ENCODE measurements around the gene CAMK2G.

CAMK2G gene

DNA sequence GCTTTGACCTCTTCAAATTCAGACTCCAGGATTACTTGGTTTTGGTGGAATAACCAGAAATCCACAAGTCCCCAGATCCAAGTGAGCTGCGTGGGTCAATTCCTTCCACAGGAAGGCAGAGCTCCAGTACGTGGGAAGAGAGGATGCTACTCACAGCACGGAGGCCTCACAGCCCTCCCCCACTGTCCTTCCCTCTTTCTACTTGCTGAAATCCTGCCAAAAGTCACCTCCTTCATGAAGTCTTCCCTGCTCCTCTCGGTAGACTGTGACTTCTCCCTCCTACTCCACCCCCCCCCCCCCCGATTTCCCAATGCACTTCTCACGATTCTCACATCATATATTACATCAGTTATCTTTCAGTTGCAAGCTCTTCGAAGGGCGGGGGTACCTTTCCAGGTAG, 12.3 kb downstream of the CAMK2G start:
- no peak for DNase-seq

DNA sequence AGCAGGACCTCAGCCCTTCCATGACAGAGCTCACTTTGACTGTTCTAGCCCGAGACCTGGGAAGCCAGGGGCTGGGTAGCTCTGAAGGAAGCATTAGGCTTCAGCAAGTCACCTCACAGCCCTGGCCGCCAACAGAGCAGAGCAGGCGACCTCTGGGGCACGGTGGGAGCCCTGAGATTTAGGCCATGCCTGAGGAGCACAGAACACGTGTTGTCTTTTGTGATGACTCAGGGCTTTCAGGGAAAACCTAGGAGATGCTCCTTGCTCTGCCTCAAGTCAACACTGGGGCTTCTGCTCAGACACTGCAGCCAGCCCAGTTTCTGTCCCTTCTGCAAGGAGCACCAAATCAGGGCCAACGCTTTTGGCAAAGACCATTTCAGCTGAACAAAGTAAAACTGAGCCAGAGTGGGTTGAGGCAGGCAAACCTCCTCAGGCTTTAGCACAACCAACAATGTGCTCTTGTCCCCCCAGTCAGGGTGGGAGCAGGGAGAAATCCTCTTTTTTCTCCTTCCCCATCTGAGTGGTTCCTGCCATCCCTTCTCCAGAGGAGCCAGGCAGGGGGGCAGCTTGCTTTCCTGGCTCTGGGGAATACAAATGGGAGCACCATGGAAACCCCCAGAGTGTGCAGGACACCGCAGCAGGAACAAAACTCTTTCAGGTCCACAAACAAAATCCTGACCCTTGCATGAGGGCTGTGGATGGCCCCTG, 14.4 kb downstream of the CAMK2G start:
- DNase-seq = no peak

DNA sequence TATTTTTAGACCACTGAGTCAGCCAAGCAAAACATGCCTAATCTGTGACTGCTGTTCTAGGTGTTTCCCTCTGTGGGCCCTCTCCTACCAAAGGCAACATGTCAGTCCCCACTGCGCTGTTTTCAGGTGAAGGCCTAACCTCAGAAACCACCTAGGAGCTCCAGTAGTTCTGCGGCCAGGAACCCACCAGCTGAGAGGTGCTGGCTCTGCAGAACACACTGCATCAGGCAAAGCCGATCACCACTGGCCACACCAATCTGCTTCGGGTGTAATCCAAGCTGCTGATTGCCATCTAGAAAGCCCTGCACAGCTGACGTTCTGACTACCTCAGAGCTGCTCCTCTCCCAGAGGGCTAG, 14.9 kb downstream of the CAMK2G start:
- DNase-seq = no peak

DNA sequence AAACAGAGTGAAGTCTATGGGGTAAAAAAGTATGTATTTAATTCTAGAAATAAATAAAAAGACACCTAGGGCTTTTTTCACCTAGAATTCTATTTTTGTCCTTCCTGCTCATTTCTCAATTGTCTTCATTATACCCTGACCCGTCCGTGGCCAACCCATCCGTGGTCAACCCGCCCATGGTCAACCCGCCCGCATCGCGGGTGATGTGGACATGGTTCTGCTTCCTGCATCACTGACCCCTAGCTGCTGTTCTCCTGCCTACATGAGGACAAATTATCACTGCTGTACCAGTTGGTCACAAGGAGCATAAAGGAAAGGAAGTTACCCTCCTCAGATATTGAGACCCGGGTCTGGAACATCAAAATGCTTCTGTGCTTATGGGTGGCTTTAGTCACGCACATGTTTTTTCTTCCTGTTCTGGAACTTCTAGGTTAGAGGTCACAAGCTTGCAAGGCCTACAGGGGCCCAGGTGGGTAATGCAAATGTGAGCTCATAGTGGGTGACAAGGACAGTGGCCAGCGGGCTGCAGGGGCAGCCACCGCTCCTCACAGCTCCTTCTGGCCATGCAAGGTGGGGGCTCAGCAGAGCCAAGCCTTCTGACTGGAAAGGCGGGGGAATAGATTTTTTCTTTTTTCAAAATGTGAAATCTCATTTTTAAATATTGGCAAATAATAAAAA, 15.5 kb downstream of the CAMK2G start:
- no peak for DNase-seq

DNA sequence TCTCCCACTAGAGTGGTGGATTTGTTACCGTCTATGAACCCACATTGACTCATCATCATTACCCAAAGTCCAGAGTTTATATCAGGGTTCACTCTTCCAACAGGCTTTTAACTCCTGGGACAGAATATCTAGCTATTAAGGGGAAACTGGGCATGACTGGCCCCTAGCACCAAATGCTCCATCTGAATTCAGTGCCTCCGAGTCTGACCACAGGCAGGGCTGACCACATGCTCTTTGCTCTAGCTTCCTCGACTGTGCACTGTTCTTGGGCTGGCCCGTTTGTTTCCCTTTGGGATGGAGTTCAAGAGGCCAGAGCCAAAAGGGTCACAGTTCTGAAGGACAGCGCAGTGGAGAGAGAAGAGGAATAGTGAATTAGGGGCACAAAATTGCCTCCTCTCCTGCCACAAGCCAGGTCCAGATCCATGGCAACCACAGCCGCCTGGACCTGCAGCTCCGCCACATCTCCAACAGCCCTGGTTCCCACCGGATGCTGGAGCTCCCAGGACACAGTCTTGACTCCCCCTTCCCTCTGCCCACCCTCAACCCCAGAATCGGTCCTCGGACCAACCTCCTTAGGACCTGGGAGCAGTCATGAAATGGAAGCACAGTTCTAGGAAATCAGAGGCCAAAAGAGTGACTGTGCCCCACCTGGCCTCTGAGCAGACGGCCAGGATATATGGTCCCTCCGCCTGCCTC, 16.2 kb downstream of the CAMK2G start:
- DNase-seq = no peak

DNA sequence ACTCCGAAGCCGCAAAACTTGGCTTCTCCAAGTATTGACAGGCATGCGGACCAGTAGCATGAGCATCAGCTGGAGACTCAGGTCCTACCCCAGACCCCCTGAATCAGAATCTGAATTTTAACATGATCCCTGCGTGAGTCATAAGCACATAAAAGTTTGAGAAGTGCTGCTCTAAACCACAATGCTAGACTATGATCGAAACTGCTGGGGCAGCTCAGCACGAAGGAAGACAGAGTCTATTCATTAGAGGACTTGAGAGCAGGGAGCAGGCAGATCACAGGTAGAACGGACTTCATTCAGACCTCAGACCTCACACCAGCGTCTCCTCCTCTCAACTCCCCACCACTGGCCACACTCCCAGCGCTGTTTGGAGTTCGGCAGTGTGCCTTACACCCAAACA, 16.9 kb downstream of the CAMK2G start:
- no peak for DNase-seq

DNA sequence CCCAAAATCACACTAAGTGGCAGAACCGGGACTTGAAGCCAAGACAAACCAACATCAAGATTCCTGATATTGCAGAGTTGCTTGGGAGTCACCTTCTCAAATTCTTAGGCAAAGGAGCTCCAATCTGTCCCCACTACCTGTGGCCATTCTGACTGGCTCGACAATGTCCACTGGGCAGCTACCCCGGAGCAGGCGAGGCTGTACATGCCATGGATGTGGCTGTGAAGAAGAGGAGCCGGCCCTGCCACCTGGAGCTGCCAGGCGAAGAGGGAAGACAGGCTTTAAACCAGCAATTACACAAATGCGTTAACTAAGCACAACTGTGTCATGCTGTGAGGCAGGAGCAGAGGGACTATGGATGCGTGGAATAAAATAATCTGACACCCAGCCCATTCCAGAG, 18.1 kb downstream of the CAMK2G start:
- DNase-seq = no peak

DNA sequence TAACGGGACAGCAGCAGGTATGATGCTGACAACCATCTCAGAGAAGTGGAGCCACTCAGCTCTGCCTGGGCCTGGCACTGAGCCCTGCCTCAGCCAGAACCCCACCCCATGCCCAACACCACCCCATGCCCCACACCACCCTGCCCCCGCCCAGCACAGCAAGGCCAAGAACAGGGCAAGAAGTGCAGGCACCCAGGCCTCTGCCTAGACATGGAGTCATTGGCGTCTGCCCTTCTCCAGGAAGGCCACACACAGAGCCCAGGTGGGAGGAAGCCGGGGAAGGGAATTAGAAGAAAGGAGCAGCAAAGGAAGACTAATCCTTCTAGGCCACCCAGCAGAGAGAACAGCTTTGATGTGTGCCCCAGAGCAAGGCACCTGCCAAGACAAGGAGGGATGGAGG, 18.9 kb downstream of the CAMK2G start:
- DNase-seq = no peak

DNA sequence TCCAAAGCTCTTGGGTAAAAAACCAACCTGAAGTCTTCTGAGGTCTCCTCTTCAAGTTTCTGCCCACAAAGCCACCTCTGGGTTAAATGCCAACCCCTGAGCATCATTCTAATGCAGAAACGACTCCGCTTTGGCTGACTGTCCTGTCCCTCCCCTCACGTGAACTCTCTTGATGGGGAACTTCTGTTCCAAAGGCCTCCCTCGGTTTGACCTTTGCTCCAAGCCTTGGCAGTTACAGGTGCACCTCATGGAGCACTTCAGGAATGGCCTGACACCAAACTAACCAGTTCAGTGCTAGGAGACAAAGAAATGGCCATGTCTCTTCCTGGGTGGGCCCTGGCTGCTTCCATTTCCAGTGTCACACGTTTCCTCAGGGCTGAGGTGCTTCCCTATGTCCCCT, 20.0 kb downstream of the CAMK2G start:
- DNase-seq = no peak

DNA sequence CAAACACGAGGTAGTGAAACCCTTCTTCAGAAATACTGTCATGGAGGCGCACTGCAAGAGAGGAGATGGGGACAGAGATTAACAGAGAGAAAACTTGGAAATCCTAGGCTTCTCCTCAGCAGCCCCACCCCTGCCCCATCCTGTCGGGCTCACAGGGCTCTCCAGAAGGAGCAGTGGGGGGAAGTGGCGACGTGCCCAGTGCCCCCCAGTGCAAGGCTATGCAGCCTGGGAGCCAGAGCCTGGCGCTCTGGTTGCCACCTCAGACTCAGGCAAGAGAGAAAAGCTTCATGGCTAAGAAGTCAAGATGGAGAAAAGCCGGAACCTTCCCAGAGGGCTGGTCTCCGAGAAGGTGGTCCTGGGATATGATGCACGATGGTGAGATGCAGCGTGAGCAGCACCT, 21.2 kb downstream of the CAMK2G start:
- no peak for DNase-seq

DNA sequence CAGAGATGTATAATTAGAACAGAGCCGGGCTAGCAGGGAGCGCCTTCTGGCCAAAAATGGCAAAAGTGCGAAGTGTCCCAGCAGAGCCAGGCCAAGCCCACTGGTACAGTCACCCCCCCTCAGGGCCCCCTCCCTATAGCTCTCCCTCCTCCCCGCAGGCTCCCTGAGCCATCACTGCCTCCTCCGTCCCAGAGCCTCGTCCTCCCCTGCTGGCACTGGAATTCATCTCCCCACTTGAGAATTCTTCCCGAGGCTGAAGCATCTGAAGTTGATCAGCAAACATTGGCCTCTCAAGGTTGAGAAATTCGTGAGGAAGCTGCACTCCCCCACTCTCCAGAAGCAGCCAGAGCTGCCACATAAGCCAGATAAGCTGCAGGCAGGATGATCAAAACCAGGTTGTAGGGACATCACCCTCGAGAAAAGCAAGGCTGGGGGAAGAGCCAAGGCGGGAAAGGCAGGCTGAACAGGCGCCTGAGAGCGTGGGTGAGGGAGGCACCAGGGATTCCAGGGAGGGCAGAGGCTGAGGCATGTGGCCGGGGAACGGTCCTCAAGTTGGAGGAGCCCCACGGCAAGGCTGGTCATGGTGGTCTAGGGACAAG, 23.4 kb downstream of the CAMK2G start:
- DNase-seq = peak; percentile 64

DNA sequence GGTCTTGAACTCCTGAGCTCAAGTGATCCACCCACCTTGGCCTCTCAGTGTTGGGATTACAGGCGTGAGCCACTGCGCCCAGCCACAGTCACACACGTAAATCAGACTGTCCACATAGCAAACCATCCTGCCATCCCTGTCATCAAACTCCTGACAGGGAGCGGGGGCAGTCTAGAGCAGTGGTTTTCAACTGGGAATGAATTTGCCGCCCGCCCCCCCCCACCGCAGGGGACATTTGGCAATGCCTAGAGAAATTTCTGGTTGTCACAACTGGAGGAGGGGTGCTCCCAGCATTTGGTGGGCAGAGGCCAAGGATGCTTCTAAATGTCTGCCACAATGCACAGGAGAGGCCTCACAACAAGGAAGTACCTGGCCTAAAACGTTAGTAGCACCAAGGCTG, 24.1 kb downstream of the CAMK2G start:
- no peak for DNase-seq

DNA sequence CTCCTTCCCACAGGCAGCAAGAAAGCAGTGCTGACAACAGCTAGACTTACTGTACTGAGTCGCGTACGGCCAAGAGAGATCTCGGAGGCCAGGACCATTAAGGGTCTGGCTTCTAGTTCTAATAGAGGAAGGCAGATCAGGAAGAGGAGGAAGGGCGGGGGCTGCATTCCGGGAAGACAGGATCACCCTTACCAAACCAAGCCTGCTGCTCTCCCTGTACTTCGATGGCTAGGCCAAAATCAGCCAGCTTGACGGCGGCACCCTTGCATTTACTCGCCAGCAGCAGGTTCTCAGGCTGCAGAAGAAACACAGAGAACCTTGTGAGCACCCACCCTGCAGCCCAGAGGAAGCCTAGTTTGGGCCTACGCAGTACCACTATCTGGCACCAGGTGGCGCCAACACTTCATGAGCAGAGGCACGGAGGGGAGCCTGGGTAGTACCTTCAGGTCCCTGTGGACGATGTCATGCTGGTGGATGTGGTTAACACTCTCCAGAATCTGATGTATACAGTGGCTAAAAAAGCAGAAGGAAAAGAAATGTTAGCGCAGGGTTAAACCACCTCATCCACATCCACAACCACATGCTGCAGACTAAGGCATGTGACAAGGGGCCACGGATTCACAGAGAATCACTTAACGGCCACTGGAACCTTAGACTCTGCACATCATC, 25.4 kb downstream of the CAMK2G start:
- peak; percentile 93 for DNase-seq

DNA sequence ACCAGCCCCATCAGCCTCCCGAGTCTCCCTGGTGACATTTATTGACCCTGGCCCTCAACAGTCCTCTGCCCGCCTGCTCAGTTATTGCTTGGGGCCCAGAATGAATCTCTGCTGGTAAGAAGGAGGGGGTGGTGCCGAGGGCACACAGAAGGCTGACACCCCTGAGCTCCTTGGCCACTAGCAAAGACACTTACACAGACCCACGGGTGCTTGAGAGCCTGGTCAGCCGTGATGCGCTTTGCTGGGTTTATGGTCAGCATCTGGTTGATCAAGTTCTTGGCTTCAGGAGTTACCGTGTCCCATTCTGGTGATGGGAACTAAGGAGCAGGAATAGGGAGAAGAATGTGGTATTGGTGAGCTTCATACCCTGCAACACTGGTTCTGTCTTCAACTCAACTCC, 27.3 kb downstream of the CAMK2G start:
- no peak for DNase-seq

DNA sequence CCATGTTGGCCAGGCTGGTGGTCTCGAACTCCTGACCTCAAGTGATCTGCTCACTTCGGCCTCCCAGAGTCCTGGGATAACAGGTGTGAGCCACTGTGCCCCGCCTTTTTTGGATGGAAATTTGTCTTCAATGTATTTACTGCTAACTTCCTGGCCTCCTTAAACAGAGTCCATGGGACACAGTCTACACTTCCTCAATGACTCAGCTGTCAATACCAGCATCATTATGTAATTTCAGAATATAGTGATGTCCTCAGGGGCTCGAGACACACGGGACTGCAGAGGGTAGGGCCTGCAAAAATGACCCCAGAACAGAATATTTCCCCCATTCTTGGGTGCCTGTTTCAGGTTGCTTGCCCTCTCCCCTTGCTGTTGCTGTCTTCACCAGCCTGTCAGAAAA, 31.1 kb downstream of the CAMK2G start:
- no peak for DNase-seq

DNA sequence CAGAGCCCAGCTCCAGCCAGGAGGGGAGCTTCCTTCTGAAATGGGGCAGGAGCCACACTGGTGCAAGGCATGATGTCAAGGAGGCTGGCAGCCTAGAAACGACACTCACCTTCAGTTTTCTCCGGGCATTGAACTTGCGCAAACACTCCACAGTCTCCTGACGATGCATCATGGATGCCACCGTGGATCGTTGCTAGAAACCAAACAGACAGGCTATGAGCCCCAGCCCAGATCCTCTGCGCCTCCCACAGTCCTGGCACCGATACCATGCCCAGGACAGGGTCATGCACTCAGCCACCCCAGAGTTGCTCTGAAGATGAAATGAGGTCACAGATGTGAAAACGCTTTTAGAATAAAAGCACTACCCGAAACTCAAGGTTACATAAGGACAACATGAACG, 32.0 kb downstream of the CAMK2G start:
- no peak for DNase-seq

DNA sequence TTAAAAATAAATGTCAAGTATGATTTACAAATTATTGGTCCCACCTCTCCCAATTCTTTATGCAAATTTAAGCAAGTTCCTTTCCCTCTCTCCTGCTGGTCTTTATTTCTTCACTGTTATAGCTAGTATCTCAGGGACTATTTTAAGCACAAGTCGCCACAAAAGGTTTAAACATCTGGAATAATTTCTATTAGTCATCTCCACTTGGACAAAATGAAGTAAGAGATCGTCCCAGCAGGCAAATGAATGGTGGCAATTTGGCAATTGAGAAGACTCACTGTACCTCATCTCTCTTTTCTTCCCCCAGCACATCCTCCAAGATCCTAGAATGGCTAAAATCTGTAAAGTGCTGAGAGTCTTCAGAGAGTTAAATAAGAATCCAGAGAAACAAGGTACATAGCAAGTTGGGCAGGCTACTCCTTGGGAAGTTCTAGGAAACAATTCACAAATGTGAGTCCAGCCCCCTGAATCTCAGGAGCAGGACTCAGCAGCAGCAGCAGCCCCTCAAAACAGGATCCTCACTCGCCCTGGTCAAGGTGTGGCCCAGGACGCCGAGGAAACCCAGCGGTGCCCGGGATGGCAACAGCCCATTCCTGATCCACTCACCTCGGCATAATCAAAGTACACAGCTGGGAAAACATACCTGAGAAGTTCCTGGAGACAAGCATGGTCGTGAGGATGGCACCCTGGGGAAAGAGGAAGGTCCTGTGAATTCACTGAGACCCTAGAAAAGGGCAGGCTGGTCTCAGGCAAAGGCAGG, 32.6 kb downstream of the CAMK2G start:
- DNase-seq = no peak

DNA sequence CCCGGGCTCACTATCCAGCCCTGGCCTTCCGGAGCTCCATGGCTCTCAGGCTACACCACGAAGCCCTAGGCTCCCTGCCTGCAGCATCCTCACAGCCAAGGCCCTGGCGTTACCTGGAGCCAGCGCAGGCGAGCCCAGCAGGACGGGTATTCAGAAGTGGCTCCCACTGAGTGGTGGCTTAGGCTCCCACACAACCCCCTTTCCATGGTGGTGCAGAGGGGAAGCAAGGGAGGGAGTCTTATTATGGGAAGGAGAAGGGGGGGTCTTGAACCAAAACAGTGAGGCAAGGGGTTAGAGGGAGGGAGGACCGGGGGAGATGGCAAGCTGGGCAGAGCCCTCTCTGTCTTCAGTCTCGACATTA, 33.3 kb downstream of the CAMK2G start:
- no peak for DNase-seq

DNA sequence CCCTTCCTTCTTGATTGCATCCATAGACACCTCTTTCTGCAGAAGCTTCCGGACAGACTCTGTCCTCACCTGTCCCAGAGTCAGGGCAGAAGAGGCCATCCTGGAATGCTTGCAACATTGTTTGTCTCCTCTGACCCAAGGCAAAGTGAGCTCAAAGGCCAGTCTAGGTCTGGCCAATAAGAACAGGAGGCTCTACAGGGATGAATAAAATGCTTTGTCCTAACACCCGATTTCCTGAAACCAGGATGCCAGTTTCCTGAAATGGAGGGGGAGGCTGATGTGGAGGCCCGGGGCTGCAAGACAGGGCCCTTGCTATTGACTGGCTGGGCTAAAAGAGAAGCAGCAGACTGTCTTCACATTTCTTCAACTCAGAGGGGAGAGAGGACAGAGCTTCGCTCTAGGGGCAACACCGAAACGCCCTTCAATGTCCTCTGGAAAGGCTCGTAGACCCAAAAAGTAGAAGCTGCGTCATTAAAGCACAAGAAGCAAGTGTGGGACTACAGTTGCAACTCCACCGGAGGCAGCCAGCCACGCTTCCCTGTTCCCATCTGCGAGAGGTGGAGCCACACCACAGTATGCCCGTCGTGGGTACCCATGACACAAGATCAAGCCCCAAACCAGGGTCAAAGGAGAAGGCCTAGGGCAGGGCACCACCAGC, 33.8 kb downstream of the CAMK2G start:
- DNase-seq = no peak

DNA sequence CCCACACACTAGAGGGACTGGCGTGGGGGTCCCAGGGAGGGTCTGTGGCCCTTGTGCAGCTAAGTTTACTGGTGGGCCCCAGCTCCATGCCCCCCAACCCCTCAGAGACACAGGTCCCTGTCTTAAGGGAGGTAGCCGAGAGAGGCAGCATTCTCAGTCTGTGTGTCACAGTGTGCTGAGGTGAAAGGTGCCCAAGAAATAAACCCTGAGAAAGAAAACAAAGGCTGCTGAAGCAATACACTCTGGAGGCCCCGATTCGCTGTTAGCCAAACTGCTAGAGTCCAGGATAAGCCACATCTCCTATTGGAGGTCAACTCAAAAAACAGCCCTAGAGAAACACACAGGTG, 34.3 kb downstream of the CAMK2G start:
- DNase-seq = no peak

DNA sequence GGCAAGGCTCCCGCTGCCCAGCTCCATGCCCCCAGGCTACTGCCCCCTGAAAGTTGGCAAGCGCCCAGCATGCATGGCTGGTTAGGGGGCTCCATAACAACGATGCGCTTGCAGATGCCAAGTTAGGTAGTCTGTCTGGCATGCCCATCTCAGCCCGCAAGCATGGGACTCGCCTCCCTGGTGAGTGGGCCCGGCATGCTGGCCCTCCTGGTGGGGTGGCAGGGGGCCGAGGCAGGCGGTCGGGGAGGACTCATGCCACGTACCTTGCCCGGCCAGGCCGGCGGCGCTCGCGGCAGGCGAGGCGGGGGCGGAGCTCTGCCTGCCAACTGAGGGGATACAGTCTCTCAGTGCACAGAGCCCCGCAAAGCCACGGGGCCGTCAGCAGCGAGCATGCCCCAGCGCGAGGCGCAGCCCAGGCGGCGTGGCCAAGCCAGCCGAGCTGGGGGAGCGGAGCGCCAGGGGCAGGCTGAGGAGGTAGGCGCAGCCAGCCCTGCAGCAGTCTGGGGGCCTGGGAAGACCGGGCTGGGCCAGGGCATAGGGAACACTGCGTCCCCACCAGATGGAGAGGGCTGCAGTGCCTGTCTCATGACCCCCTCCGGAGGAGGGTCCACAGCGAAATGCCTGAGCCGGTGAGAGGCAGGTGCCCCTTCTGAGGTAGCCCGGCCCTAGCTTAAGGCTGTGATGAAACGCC, 34.9 kb downstream of the CAMK2G start:
- DNase-seq = no peak

DNA sequence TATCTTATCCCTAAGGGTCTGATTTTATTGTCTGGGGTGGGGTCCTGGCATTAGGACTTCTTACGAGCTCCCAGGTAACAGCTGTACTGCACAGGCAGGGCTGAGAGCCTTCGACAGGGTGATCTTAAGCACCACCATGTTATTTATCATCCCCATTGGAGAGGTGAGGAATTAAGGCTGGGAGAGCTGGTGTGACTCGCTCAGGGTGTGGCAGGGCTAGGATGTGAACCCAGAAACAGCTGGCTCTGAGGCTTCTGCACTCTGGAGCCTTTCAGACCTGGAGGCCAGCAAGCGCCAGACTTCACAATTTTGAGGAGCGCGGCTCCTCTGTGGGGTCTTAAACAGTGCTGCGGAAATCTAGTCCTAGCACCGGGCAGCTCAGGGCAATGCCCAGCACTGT, 35.5 kb downstream of the CAMK2G start:
- no peak for DNase-seq

Measured in eye (tissue), 1 donor.